Measurements from ENCODE around the gene MAP3K20. TPM values are rescaled to one million over a fixed set of nuclear protein-coding genes. Genes with fewer than 3 reads are reported as not detected.
"Not testable (repeated sequence)": the region's sequence is repeated elsewhere in the genome, so short reads cannot be mapped to it uniquely, and the experiment has no call there.

Gene MAP3K20
- total RNA-seq, 1 donor from 2014 or later: 39.9 TPM

DNA sequence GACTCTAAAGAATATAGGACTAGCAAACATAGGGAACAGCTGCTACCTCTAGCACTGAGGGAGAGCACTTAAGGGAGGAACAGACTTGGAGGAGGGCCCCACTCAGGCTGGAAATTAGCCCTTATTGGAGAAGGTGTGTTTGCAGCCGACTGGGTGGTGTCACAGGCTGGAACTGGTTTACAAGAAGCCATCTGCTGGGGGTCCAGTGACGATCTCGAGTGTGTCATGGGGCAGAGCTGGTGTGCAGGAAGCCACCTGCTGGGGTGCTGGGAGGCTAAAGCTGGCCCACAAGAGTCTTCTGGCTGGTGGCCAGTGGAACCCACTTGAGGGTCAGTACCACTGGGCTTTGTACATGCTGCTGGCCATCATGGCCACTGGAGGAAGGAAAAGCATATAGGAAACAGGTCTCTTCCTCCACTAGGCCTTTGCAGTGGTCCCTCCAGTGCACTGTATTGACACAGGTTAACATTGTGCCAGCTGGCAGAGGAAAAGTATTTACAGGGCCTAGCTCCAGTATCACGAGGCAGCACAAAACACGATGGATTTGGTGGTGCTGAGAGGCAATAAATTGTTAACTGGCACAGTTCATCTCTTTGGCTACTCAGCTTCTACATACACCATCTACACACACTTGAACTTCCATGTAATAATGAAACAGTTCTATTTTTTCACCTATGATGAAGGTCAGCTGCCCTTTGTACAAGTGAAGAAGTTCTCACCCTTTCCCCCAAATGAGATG, 43.6 kb downstream of the MAP3K20 start:
- DNase-seq (ENCODE audit: low read depth): peak; percentile 19

DNA sequence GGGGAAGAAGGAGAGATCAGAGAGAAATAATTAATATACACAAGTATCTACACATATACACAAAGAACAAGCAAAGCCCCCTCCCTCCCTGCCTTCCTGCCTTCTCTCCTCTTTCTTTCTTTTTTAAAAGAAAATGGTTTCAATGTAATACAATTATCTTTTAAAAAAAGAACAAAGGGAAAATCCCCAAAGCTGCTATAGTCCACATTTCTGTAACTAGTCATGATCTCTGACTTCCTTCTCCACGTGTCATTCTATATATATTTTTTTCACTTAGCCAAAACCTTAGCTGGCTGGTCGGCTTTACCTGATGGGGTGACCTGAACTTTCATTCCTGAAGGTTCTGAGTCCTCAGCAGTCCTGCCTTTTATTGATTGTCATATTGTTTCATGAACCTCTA, 44.3 kb downstream of the MAP3K20 start:
- DNase-seq (ENCODE audit: low read depth): no peak

DNA sequence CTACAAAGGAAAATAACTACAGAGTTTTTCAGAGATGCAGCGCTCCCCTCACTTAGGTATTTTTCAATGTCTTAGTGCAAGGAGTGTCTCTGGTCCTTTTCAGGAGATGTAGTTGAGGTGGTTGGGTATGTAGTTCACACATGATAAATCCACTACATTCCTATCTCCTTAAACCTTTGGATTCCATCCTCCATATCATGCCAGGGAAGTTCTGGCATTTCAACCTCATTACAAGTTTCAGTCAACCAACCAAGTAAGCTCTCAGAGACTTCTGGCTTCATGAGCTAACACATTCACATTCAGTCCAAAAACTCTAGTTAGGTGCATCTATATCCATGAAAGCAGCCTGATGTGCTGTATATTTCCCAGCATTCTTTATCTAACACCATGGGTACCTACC, 47.3 kb downstream of the MAP3K20 start:
- DNase-seq (ENCODE audit: low read depth): no peak

DNA sequence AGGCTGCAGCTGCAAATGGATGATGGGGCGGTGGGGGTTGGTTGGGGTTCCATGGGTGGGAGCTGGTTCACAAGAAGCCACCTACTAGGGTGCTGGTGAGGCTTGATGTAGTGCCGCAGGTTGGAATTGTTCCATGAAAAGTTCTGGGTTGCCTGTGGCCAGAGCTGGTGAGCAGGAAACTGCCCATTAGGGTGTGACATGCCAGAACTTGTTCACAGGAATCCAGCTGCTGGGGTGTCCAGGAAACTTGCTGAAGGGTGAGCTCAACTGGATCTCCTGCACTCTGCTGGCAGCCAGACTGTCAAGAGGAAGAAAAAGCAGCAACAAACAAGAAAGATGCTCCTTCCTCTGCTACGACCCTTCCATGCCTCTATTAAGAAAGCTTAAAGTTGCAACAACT, 48.8 kb downstream of the MAP3K20 start:
- DNase-seq (ENCODE audit: low read depth): peak; percentile 41

DNA sequence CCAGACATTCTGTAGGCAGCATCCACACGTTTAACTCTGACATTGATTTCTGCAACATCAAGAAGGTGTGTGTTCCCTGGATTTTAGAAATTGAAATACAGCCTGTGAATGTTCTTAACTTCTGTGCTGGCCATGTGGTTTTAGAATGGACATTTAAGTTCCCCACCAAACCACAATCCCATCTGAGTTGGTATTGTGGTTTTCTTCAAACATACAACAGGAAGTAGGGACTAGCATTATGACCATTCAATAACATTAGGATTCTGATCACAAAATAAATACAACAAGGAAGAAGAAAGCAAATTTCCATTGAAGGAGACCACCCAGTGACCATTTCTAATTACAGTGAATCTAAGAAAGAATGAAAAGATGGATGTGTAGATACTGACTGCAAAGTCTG, 51.2 kb downstream of the MAP3K20 start:
- DNase-seq (ENCODE audit: low read depth): peak; percentile 70

DNA sequence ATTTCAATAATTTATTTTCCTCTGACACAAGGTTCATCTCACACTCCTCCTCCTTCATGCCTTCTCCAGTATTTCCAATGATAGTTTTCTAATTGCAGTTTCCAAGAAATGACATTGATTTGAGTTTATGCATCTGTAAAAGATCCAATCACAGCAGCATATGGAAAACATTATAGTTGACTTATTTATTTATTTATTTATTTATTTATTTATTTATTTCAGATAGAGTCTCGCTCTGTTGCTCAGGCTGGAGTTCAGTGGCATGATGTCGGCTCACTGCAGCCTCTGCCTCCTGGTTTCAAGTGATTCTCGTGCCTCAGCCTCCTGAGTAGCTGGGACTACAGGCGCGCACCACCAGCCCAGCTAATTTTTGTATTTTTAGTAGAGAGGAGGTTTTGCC, 52.5 kb downstream of the MAP3K20 start:
- DNase-seq (ENCODE audit: low read depth): not testable (repeated sequence)

DNA sequence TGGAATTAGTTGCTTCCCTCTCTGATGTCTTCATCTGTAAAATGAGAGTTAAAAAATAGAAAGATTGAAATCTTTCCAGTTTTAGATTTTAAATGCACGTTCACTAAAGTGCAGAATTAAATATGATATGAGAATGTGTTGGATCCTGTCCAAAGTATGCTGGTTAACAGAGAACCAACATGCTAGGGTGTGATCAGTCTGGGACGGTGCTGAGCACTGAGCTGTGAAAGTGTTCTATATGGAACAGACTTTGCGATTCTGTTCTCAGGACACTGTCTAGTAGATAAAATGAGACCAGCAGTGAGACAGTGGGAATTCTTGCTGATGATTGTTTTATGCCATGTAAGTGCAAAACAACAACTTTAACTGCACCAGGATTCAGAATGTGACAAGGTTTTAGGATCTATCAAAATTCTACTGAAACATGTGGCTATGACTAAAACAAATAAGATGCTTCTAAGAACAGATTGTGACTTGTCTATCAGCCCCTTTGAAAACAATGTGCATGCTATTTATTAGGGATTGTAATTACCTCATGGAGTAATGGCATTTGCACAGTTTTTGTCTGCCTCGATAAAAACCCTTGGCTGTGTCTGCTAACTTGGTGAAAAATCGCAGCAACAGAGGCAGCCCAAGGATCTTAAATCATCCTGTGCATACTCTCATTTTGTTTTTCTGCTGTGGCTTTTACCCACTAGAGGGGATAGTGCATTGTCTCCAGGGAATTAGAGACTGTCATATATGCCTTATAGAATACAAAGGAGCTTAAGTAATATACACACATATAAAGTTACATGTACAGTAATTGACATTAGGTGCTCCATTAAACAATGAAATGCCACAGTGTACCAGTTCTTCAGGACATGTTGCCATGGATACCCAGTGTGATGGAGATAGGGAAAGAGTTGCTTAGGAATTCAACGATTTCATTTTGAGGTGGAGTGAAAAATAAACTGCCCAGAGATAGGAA, 55.1 kb downstream of the MAP3K20 start:
- no peak for DNase-seq (ENCODE audit: low read depth)

DNA sequence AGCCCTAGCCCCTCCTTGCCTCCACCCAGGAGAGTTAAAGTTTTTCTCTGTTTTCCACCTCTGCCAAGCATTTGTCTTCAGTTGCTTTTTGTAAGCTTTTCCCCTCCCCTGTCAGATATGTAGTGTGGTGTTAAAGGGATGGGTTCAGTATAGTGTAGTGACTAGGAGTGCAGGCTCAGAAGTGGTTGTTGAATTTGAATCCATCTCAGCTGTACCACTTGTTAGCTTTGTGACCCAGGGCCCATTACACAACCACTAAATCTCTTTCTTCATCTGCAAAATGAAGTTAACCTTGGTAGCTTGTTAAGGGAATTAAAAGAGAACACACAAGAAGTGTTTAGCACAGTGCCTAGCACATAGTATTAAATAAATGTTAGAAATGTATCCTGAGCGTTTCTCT, 56.9 kb downstream of the MAP3K20 start:
- DNase-seq (ENCODE audit: low read depth): no peak

DNA sequence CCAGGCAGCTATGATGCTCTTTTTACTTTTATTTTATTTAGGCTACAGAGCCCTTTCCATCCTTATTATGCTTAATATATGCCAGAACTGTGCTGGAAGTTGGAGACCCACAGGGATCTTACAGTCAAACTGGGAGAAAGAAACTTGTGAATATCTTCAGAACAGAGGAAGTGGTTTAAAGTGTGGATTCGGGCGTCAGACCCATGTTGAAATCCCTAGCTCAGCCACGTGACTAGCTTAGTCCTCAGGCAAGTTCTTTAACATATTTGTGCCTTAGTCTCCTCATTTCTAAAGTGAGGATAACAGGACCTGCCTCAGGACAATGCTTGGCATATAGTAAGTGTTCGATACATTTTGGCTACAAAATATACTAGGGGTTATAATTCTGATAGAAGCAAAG, 59.1 kb downstream of the MAP3K20 start:
- DNase-seq (ENCODE audit: low read depth): no peak

DNA sequence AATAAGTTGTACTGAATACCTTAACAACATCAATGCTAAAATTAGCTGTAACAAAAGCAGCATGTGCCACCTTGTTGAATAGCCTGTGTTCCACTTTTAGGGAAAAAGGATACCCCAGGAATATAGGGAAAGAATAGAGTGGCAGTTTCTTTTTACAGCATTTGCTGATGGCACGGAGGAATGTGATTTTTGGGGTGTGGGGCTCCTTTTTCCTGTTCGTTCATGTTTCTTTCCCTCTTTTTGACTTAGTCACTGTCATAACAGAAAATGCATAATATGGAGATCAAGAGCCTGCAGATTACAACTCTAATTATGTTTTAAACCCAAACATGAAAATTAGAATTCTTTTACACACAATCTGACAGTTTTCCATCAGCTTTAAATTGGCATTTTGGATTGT, 60.4 kb downstream of the MAP3K20 start:
- DNase-seq (ENCODE audit: low read depth): no peak

DNA sequence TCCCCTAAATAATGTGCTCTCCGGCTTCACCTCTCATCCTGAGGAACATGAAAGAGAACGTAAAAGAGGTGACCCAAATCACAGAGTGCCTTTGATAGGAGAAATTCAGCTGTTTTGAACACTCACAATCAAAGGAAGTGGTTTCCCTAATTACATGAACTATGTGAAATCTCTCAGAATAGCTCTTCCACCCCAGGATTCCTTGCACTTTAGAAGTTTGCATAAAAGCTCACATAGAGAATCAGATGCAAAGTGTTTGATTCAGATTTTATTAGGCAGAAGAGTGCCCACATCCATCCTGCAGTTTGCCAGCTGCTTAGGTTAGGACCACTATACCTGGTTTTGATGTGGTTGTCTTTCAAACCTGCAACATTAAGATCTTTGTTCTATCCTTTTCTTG, 61.0 kb downstream of the MAP3K20 start:
- no peak for DNase-seq (ENCODE audit: low read depth)

DNA sequence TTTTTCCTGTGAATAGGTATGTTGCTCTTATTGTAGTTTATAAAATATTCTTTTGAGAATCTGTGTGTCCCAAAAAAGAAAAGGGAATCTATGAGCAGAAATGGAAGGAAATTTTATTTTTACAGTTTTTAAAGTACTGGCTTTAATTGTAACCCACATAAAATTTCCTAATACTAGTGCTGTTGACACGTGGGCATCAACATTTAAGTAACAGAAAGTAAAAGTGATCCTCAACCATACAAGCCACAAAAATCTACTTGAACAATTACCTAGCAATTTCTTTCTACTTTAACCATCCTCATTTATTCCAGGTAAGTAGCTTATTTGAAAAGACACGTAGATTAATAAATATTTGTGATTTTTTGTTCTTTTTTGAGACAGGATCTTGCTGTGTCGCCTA, 62.0 kb downstream of the MAP3K20 start:
- no peak for DNase-seq (ENCODE audit: low read depth)

DNA sequence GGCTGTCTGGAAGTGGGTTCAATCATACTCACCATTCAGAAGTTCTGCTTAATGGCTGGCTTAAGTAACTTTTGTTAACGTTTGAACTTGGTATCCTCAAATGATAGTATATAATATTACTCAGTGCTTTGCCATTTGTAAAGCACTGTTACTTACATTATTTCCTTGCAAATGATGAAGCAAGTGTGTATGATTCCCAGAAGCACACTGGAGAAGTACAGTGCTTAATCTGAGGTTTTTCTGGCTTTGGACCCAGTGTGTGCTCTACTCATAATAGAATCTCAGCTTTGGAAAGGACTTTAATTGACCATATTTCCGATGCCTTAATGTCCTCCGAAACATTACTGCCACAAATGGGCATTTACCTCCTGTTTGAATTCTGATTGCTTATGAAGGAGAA, 63.3 kb downstream of the MAP3K20 start:
- DNase-seq (ENCODE audit: low read depth): no peak

DNA sequence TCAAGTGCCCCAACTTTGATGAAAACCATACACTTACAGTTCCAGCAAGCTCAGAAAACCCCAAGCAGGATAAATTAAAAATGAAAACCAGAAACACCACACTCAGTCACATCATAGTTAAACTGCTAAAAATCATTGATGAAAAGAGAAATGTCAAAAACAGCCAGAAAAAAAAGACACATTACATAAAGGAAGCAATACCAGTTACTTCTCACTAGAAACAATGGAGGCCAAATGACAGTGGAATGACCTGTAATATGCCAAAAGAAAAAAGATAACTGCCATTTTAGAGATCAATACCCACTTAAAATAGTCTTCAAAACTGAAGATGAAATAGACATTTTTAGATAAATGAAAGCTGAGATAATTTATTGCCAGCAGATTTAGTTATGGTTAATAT, 66.0 kb downstream of the MAP3K20 start:
- DNase-seq (ENCODE audit: low read depth): no peak

DNA sequence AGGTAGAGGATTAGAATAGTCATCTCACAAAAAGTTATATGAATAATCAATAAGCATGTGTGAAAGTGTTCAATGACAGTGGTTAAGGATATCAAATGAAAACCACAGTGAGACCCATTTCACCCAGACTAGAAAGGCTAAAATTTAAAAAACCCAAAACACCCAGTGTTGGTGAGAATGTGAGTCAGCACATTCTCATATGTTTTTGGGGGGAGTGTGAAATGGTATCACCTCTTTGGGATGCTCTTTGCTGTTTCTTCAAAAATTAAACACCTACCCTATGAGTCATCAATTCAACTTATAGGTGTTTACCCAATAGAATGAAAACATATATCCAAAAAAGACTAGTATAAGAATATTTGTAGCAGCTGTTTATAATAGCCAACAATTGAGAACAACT, 69.8 kb downstream of the MAP3K20 start:
- no peak for DNase-seq (ENCODE audit: low read depth)

DNA sequence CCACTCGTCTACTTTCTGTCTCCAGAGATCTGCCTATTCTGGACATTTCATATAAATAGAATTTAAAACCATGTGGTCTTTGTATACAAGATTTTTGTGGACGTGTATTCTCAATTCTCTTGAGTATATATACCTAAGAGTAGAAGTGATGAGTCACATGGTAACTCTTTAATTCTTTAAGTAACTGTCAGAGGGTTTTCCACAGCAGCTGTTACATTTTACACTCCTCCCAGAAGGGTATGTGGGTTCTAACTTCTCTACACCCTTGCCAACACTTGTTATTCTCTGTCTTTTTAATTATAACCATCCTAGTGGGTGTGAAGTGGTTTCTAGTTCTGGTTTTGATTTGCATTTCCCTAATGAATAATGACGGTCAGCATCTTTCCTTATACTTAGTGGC, 70.9 kb downstream of the MAP3K20 start:
- DNase-seq (ENCODE audit: low read depth): peak; percentile 30

DNA sequence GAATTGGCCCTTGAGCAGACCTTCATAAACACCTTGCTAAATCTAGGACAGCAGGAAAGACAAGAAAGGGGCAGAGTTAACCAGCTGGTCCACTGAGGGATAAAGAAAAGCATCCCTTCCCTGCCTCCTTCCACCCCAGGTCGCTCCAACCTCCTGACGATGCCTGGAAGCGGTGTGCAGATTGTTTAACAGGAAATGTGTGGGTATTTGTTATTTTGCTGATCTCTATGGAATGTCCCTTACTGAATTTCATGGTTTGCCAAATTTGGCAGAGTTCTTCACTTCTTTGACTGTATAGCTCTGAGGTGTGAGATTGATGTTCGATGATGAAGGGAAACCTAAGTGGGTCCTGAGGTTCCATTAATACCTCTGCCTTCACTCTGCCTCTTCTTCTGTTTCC, 72.9 kb downstream of the MAP3K20 start:
- no peak for DNase-seq (ENCODE audit: low read depth)

DNA sequence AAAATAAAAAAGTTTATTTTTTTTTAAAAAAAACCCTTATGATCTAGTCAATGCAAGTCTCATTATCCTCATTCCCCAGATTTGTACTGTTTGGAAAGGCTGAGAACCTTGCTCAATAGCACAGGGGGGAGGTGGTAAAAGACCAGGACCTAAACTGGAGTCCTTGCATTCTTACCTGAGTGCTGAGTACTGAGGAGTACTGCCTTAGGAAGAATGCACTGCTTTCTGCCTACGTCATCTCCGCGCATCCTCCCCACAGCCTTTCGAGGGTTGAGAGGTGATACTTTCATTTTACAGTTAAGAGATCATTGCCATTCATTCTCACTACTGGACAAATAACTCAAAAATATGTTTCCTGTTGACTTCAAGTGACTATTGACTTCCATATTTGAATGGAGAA, 73.8 kb downstream of the MAP3K20 start:
- no peak for DNase-seq (ENCODE audit: low read depth)

DNA sequence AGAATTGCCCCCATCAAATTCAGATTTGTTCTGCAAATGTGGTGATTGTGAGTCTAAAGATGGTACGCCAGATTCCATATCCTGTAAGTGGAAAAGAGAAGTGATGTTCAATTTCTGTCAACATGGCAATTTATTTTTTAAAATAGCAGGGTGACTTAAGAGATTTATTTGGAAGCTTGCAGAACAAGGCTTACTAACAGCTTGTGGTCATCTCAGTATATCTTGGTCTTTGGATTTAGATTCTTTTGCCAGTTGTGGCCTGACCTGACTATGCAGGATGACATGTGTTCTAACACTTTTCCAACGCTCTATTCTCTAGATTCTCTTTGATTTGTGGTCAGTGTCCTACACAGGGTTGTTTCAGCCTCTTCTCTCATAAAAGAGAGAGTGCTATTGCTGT, 74.4 kb downstream of the MAP3K20 start:
- peak; percentile 92 for DNase-seq (ENCODE audit: low read depth)

DNA sequence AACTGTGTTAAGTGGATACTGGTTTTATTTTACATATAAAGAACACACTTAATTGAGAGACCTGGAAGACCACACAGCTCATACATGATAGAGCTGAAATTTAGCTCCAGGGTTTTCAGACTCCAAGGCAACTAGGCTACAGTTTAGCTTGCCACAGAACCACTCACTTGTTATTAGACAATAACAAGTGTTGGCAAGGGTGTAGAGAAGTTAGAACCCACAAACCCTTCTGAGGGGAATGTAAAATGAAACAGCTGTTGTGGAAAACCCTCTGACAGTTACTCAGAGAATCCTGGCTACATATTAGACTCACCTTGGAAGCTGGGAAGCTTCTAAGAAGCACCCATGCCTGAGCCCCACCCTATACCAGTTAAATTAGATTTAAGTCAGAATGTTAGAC, 75.3 kb downstream of the MAP3K20 start:
- peak; percentile 78 for DNase-seq (ENCODE audit: low read depth)

DNA sequence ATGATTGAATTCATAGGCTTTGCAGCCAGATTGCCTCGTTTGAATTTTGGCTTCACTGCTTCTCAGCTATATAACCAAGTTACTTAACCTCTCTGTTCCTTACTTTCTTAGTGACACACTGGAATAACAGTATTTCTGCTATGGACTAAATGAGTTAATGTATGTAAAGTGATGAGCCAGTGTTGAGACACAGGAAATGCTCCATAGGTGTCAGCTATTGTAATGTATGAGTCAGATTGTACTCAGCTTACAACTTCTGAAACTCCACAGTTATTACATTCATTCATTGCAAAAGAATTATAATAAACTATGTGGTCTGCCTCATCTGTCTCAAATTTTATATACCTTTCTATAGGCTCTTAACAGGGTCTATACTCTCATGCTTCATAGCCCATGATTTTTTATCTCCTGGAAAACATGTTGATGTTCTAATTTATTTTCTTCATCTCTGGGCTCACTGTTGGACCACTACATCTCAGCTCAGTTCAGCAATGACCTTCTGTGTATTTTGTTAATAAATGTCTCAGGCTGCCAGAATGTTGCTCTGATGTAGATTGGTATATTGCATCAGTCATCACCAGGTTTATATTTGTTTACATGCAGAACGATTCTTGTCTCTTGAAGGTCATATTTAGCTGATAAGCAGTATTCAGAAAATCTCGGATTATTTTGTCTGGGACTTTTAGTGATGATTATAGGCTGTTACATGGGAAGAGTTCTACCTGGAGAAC, 76.2 kb downstream of the MAP3K20 start:
- DNase-seq (ENCODE audit: low read depth): no peak

Measured in myocyte (in vitro differentiated cells).